Measurements from ENCODE around the gene CMSS1. TPM values are rescaled to one million over a fixed set of nuclear protein-coding genes. Genes with fewer than 3 reads are reported as not detected.

Gene CMSS1
- total RNA-seq, 1 experiment from 2014 or later = 117 TPM

DNA sequence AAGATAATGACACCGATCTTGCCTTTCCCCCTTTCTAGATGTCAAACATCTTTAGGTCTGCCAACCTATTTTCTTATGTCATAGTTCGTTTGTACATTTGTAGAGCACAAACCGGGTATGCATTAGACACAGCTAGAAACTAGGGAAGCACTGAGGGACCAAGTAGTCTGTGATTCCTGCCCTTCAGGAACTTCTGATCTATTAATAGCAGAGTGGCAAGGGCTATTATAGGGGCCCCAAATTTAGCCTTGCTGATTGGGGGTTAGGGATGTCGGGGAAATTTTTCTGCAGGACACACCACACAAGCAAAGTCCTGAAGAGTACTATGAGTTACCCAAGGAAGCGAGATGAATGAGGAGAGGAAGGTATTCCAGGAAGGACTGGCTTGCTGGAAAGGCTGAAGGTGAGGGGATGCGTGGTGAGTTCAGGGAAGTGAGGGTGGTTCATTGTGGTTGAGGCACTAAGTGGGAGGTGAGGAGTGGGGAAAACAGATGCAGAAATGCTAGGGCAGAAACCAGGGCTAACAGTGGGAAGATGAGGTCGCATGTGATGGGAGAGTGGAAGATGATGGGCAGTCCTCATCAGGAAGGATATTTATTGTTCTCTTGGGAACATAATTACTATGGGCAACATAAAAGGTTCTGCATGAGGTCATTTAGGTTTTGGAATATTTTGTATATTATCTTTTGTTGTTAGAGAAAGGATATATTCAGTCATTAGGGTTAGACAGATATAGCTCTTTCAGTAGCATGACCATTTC is 144.3 kb downstream of the CMSS1 start:
- no peaks in the 10 kb centered on the region for H3K36me3 Mint-ChIP-seq (ENCODE audit: insufficient read depth, unreplicated experiment)
- ChIA-PET CTCF (interaction anchor here (0.6 to 1.0 kb wide), 4 partner anchors 41 to 1733 kb away, joined by 3 to 4 read pairs (median 3); no protein-coding TSS in a partner anchor), POLR2A (interaction anchor here (0.7 to 1.8 kb wide), 5 partner anchors 10 to 103 kb away, joined by 3 to 5 read pairs (median 4); no protein-coding TSS in a partner anchor)
- H3K27me3 Mint-ChIP-seq (ENCODE audit: insufficient read depth, unreplicated experiment) = no peaks in the 10 kb centered on the region
- H3K27ac Mint-ChIP-seq (ENCODE audit: low read depth, unreplicated experiment) = no peak overlapping the region
- no peak for TF ChIP-seq CTCF (IDR thresholded peaks at IDR 0.05; ENCODE audit: unreplicated experiment)
- BruUV-seq (replicated peaks) = no TSS peak
- H3K9me3 Mint-ChIP-seq (ENCODE audit: unreplicated experiment) = no peaks in the 10 kb centered on the region
- H3K4me3 Mint-ChIP-seq (ENCODE audit: unreplicated experiment) = no peak overlapping the region
- intact Hi-C loops (cut with micrococcal nuclease) = no loop called here
- H3K4me1 Mint-ChIP-seq (ENCODE audit: insufficient read depth, unreplicated experiment) = peaks cover 10% of the 10 kb centered on the region
- no peak for DNase-seq (ENCODE audit: unreplicated experiment)

DNA sequence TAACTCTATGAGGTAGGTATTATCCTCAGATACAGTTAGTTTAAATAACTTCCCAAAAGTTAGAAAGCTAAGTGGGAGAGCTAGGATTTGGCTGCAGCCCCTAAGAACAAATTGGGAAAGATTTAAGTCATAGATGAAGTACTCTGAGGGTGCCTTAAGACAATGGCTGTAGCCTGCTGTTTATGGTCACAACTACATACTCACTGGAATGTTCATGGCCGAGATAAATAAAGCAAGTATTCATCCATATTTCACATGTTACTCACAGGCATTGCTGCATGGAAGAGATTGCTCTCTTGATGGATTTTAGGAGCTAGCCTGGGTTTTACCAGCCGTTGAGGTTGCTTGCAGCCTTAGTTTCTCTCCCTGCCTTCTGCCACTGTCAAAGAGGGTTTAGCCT is 145.0 kb downstream of the CMSS1 start:
- H3K27ac Mint-ChIP-seq (ENCODE audit: low read depth, unreplicated experiment) = no peak overlapping the region
- H3K36me3 Mint-ChIP-seq (ENCODE audit: insufficient read depth, unreplicated experiment) = no peaks in the 10 kb centered on the region
- H3K4me1 Mint-ChIP-seq (ENCODE audit: insufficient read depth, unreplicated experiment) = peaks cover 16% of the 10 kb centered on the region
- ChIA-PET POLR2A (interaction anchor here (0.7 to 1.8 kb wide), 5 partner anchors 11 to 102 kb away, joined by 3 to 5 read pairs (median 4); no protein-coding TSS in a partner anchor), CTCF (interaction anchor here (1.0 kb wide), 2 partner anchors 103 to 119 kb away, joined by 3 read pairs; no protein-coding TSS in a partner anchor)
- intact Hi-C loops (cut with micrococcal nuclease) = no loop called here
- no peaks in the 10 kb centered on the region for H3K9me3 Mint-ChIP-seq (ENCODE audit: unreplicated experiment)
- no peaks in the 10 kb centered on the region for H3K27me3 Mint-ChIP-seq (ENCODE audit: insufficient read depth, unreplicated experiment)
- no peak for DNase-seq (ENCODE audit: unreplicated experiment)
- H3K4me3 Mint-ChIP-seq (ENCODE audit: unreplicated experiment) = no peak overlapping the region
- BruUV-seq (replicated peaks) = no TSS peak
- no peak for TF ChIP-seq CTCF (IDR thresholded peaks at IDR 0.05; ENCODE audit: unreplicated experiment)

DNA sequence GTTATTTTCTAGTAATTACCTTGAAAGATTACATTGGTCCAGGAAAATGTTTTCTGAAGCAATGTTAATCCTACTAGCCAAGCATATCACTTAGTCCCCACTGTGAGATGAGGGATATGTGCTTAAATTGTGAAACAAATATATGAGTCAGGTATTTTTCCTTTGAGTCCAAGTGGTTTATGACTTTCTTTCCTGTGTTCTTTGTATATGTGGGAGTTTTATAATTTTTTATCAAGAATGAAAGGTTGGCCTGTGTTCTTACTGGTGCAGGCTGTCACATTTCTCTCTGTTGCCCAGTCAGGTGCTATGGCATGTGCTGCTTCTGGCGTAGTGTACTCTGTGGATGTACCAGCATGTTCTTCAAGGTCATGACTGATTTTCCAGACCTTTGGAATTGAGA is 147.4 kb downstream of the CMSS1 start:
- H3K27ac Mint-ChIP-seq (ENCODE audit: low read depth, unreplicated experiment) = peak overlapping the region; percentile 80
- no peaks in the 10 kb centered on the region for H3K36me3 Mint-ChIP-seq (ENCODE audit: insufficient read depth, unreplicated experiment)
- H3K4me3 Mint-ChIP-seq (ENCODE audit: unreplicated experiment) = no peak overlapping the region
- no TSS peak for BruUV-seq (replicated peaks)
- ChIA-PET POLR2A (interaction anchor here (1.0 to 2.0 kb wide), 4 partner anchors 26 to 77 kb away, joined by 3 to 6 read pairs (median 4); no protein-coding TSS in a partner anchor), CTCF (interaction anchor here (1.1 to 1.3 kb wide), 2 partner anchors 13 to 36 kb away, joined by 3 read pairs; no protein-coding TSS in a partner anchor)
- TF ChIP-seq CTCF (IDR thresholded peaks at IDR 0.05; ENCODE audit: unreplicated experiment) = no peak
- H3K4me1 Mint-ChIP-seq (ENCODE audit: insufficient read depth, unreplicated experiment) = peaks cover 36% of the 10 kb centered on the region
- no peaks in the 10 kb centered on the region for H3K27me3 Mint-ChIP-seq (ENCODE audit: insufficient read depth, unreplicated experiment)
- intact Hi-C loops (cut with micrococcal nuclease) = no loop called here
- H3K9me3 Mint-ChIP-seq (ENCODE audit: unreplicated experiment) = no peaks in the 10 kb centered on the region
- peak; percentile 62 for DNase-seq (ENCODE audit: unreplicated experiment)

GRCh38 chr3:99965681-99966408 is 148.2 kb downstream of the CMSS1 start:
- H3K4me1 Mint-ChIP-seq (ENCODE audit: insufficient read depth, unreplicated experiment) = peaks cover 36% of the 10 kb centered on the region
- no peak for TF ChIP-seq CTCF (IDR thresholded peaks at IDR 0.05; ENCODE audit: unreplicated experiment)
- intact Hi-C loops (cut with micrococcal nuclease) = no loop called here
- no peak for DNase-seq (ENCODE audit: unreplicated experiment)
- no peak overlapping the region for H3K4me3 Mint-ChIP-seq (ENCODE audit: unreplicated experiment)
- H3K27ac Mint-ChIP-seq (ENCODE audit: low read depth, unreplicated experiment) = peak overlapping the region; percentile 80
- no peaks in the 10 kb centered on the region for H3K27me3 Mint-ChIP-seq (ENCODE audit: insufficient read depth, unreplicated experiment)
- CTCF ChIA-PET = interaction anchor here (1.3 kb wide), 1 partner anchor 35 kb away, joined by 3 read pairs; no protein-coding TSS in a partner anchor
- POLR2A ChIA-PET = interaction anchor here (0.7 to 2.0 kb wide), 7 partner anchors 27 to 123 kb away, joined by 3 to 7 read pairs (median 4); no protein-coding TSS in a partner anchor
- BruUV-seq (replicated peaks) = no TSS peak
- H3K9me3 Mint-ChIP-seq (ENCODE audit: unreplicated experiment) = no peaks in the 10 kb centered on the region
- H3K36me3 Mint-ChIP-seq (ENCODE audit: insufficient read depth, unreplicated experiment) = no peaks in the 10 kb centered on the region

Measured in MCF 10A (cell line).